HL-60 (cell line): ENCODE data around the gene CDT1.

Source experiments
- DNase-seq, 2 experiments: peaks; one replicate each; pipeline ENCODE4 v3.0.0-alpha.2; 2010 to 2020; ENCODE audit warnings: low read depth in 1 of 2, low spot score in 1 of 2
- H3K27ac ChIP-seq: fragments of 250-450 bp; sonication (Bioruptor Pico); replicated peaks from 2 replicates; pipeline ENCODE4 v1.5.1; 2020; ENCODE audit warnings: mild to moderate bottlenecking, moderate library complexity
- H3K27me3 ChIP-seq: fragments of 250-450 bp; sonication (Bioruptor Pico); 2 replicates; pipeline ENCODE4 v1.5.1; 2021; ENCODE audit warnings: mild to moderate bottlenecking, moderate library complexity; ENCODE audit not compliant: insufficient read depth, poor library complexity, severe bottlenecking
- H3K4me3 ChIP-seq: replicated peaks from 2 replicates; pipeline ENCODE4 v1.5.1; 2011; ENCODE audit warnings: mild to moderate bottlenecking, control low read depth, low read length; ENCODE audit not compliant: insufficient read depth
- GABPA ChIP-seq: IDR thresholded peaks from 2 replicates; pipeline ENCODE4 v1.6.1; 2012; ENCODE audit warnings: low read depth
- POLR2AphosphoS5 ChIP-seq: IDR thresholded peaks from 2 replicates; pipeline ENCODE4 v1.6.1; 2012; ENCODE audit warnings: low read depth
- SPI1 ChIP-seq: IDR thresholded peaks from 2 replicates; pipeline ENCODE4 v1.6.1; 2012; ENCODE audit warnings: low read depth, mild to moderate bottlenecking, borderline replicate concordance
- TF ChIP-seq, protein P1 (sequence below): IDR thresholded peaks from one replicate; pipeline ENCODE4 v1.5.1; 2011; ENCODE audit warnings: low read length, control low read depth, inconsistent platforms; ENCODE audit not compliant: insufficient read depth
- TF ChIP-seq, protein P2 (sequence below): IDR thresholded peaks from 2 replicates; pipeline ENCODE4 v1.6.1; 2012; ENCODE audit warnings: low read depth; ENCODE audit not compliant: insufficient replicate concordance

Gene CDT1

GRCh38 chr16:88798073-88798472 lies 5.5 kb upstream of the CDT1 start:
- H3K4me3 ChIP-seq: no peak overlapping the region
- TF ChIP-seq, protein P1, sequence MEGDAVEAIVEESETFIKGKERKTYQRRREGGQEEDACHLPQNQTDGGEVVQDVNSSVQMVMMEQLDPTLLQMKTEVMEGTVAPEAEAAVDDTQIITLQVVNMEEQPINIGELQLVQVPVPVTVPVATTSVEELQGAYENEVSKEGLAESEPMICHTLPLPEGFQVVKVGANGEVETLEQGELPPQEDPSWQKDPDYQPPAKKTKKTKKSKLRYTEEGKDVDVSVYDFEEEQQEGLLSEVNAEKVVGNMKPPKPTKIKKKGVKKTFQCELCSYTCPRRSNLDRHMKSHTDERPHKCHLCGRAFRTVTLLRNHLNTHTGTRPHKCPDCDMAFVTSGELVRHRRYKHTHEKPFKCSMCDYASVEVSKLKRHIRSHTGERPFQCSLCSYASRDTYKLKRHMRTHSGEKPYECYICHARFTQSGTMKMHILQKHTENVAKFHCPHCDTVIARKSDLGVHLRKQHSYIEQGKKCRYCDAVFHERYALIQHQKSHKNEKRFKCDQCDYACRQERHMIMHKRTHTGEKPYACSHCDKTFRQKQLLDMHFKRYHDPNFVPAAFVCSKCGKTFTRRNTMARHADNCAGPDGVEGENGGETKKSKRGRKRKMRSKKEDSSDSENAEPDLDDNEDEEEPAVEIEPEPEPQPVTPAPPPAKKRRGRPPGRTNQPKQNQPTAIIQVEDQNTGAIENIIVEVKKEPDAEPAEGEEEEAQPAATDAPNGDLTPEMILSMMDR: no peak
- no peak for TF ChIP-seq GABPA
- no peak for TF ChIP-seq SPI1
- no peak for TF ChIP-seq POLR2AphosphoS5
- TF ChIP-seq, protein P2, sequence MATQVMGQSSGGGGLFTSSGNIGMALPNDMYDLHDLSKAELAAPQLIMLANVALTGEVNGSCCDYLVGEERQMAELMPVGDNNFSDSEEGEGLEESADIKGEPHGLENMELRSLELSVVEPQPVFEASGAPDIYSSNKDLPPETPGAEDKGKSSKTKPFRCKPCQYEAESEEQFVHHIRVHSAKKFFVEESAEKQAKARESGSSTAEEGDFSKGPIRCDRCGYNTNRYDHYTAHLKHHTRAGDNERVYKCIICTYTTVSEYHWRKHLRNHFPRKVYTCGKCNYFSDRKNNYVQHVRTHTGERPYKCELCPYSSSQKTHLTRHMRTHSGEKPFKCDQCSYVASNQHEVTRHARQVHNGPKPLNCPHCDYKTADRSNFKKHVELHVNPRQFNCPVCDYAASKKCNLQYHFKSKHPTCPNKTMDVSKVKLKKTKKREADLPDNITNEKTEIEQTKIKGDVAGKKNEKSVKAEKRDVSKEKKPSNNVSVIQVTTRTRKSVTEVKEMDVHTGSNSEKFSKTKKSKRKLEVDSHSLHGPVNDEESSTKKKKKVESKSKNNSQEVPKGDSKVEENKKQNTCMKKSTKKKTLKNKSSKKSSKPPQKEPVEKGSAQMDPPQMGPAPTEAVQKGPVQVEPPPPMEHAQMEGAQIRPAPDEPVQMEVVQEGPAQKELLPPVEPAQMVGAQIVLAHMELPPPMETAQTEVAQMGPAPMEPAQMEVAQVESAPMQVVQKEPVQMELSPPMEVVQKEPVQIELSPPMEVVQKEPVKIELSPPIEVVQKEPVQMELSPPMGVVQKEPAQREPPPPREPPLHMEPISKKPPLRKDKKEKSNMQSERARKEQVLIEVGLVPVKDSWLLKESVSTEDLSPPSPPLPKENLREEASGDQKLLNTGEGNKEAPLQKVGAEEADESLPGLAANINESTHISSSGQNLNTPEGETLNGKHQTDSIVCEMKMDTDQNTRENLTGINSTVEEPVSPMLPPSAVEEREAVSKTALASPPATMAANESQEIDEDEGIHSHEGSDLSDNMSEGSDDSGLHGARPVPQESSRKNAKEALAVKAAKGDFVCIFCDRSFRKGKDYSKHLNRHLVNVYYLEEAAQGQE: no peak
- no peaks in the 10 kb centered on the region for H3K27me3 ChIP-seq
- DNase-seq: no peak
- no peak overlapping the region for H3K27ac ChIP-seq

GRCh38 chr16:88798772-88799455 lies 4.7 kb upstream of the CDT1 start:
- H3K27me3 ChIP-seq: no peaks in the 10 kb centered on the region
- H3K27ac ChIP-seq: peak overlapping the region; percentile 99
- no peak overlapping the region for H3K4me3 ChIP-seq
- no peak for TF ChIP-seq POLR2AphosphoS5
- TF ChIP-seq, protein P1: no peak
- no peak for TF ChIP-seq SPI1
- TF ChIP-seq GABPA: no peak
- TF ChIP-seq, protein P2: no peak
- DNase-seq: peak in 1 of 2 experiments; percentile 37

GRCh38 chr16:88799569-88800276 lies 3.9 kb upstream of the CDT1 start:
- Histone ChIP-seq H3K27ac (peak overlapping the region; percentile 99), H3K27me3 (no peaks in the 10 kb centered on the region), H3K4me3 (no peak overlapping the region)
- TF ChIP-seq SPI1 (no peak), GABPA (no peak), POLR2AphosphoS5 (peak; percentile 94)
- TF ChIP-seq, protein P1: no peak
- TF ChIP-seq, protein P2: no peak
- peak in 1 of 2 experiments; percentile 90 for DNase-seq
